HG03565 (cell line): ENCODE measurements around the gene NOS3.

Experiments used
- ATAC-seq: cut with Tn5 transposase; IDR thresholded peaks from one replicate; pipeline ENCODE4 v1.9.1; 2021; ENCODE audit warnings: mild to moderate bottlenecking, moderate library complexity; ENCODE audit not compliant: unreplicated experiment

Gene NOS3

GRCh38 chr7:150977382-150978125, 13.3 kb upstream of the NOS3 start:
- ATAC-seq = no peak

- no peak for ATAC-seq
Observed at GRCh38 chr7:150978126-150978789, 12.6 kb upstream of the NOS3 start, which contains the start of gene KCNH2. TSS of gene KCNH2 (minus strand) at chr7:150978321. CDS start at chr7:150977913, 408 bp downstream.

- no peak for ATAC-seq
Observed at GRCh38 chr7:150979713-150980390, 11.0 kb upstream of the NOS3 start.

GRCh38 chr7:150980663-150981062, 10.2 kb upstream of the NOS3 start:
- ATAC-seq = no peak

- no peak for ATAC-seq
Observed at GRCh38 chr7:150981644-150982043, 9.2 kb upstream of the NOS3 start.

- ATAC-seq = no peak
Observed at GRCh38 chr7:150982351-150982750, 8.5 kb upstream of the NOS3 start.

GRCh38 chr7:150983893-150984368, 6.9 kb upstream of the NOS3 start:
- no peak for ATAC-seq

GRCh38 chr7:150986099-150986512, 4.7 kb upstream of the NOS3 start:
- ATAC-seq = no peak

GRCh38 chr7:150986556-150986955, 4.3 kb upstream of the NOS3 start:
- no peak for ATAC-seq

- ATAC-seq = no peak
Observed at GRCh38 chr7:150988230-150989226, 2.3 kb upstream of the NOS3 start.

- no peak for ATAC-seq
Observed at GRCh38 chr7:150989456-150989855, 1.4 kb upstream of the NOS3 start.

GRCh38 chr7:150992051-150992640, 1.3 kb downstream of the NOS3 start:
- ATAC-seq = no peak

GRCh38 chr7:150992833-150993302, 2.1 kb downstream of the NOS3 start:
- peak; percentile 48 for ATAC-seq

- ATAC-seq = no peak
Observed at GRCh38 chr7:150993511-150993910, 2.7 kb downstream of the NOS3 start.

GRCh38 chr7:150994141-150994837, 3.5 kb downstream of the NOS3 start:
- no peak for ATAC-seq

- ATAC-seq = no peak
Observed at GRCh38 chr7:150994838-150995510, 4.2 kb downstream of the NOS3 start.

- ATAC-seq = no peak
Observed at GRCh38 chr7:150996376-150997074, 5.7 kb downstream of the NOS3 start.

- ATAC-seq = no peak
Observed at GRCh38 chr7:150997075-150997511, 6.3 kb downstream of the NOS3 start.
